ENCODE results near the gene BCL11A. TPM values are rescaled to one million over a fixed set of nuclear protein-coding genes. Genes with fewer than 3 reads are reported as not detected.

BCL11A gene
- total and polyA plus RNA-seq, 2 of the 13 experiments (the other 11 are each of a cell fraction or from before 2014, with no cell fraction given): not detected

DNA sequence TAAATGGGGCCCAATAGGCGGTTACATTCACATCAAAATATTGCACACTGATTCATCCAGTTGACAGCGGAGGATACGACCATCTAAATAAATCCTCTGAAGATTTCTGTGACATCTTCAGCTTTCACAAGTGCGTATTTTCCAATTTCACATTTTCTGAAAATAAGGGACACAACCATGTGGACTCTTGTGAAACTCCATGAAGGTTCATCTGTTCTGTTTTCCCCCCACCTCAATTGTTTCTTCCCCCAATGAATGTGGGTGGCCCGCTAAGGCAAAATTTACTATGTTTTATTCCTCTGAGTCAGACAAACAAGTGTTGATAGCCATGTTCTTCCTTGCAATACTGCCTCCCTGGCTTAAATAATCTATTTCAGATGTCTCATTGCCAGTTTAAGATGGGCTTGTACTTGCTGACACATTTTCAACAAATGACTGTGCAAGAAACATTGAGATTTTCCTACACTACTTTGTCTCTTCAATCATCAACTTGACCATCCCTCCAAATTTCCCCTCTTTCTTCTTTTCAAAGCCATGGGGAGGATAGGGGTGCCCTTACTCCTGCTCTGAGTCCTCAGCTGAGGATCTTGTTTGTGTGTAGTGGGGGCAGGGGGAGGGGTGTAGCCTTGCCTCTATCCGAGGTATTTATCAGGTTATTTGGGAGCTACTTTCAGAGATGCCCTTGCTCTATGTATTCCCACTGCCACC, 78.2 kb downstream of the BCL11A start:
- Histone ChIP-seq H3K9me3 (ENCODE audit: low read length) (no peaks in the 10 kb centered on the region), H3K27ac (ENCODE audit: extremely low read length, insufficient read depth, low read length) (no peak overlapping the region), H2AFZ (ENCODE audit: low read length) (no peak overlapping the region), H3K4me2 (ENCODE audit: low read depth, low read length) (no peak overlapping the region), H3K4me1 (ENCODE audit: insufficient read depth, low read length) (peaks cover 25% of the 10 kb centered on the region), H3K4me3 (replicated peaks in 1 of 3; ENCODE audit: insufficient read depth in 1 of 3, low read depth in 2 of 3, low read length in 3 of 3) (no peak overlapping the region), H3K36me3 (replicated peaks in 1 of 2; ENCODE audit: control insufficient read depth in 1 of 2, insufficient read depth in 2 of 2, low read length in 2 of 2) (no peaks in the 10 kb centered on the region), H4K20me1 (ENCODE audit: insufficient read depth, low read length) (no peaks in the 10 kb centered on the region), H3K9ac (ENCODE audit: insufficient read depth, low read depth, low read length) (no peak overlapping the region), H3K27me3 (ENCODE audit: control insufficient read depth in 1 of 2, insufficient read depth in 2 of 2, low read length in 2 of 2) (peaks cover 0 to 18% of the 10 kb centered on the region in 2 experiments; a peak in 3 of 5 replicates), H3K79me2 (ENCODE audit: insufficient read depth, low read length) (no peaks in the 10 kb centered on the region)
- FAIRE-seq (no peak), DNase-seq (ENCODE audit: low spot score) (no peak), ATAC-seq (no peak)
- in situ Hi-C loops (cut with HindIII; ENCODE audit: extremely low pct_ligation_motif_present, low pct_unique_long_range_greater_than_20kb): no loop called here
- ChIA-PET POLR2A (no interaction called here), CTCF (ENCODE audit: low intra/inter-chr PET ratio, low total read pairs) (no interaction called here)
- TF ChIP-seq, protein P1, sequence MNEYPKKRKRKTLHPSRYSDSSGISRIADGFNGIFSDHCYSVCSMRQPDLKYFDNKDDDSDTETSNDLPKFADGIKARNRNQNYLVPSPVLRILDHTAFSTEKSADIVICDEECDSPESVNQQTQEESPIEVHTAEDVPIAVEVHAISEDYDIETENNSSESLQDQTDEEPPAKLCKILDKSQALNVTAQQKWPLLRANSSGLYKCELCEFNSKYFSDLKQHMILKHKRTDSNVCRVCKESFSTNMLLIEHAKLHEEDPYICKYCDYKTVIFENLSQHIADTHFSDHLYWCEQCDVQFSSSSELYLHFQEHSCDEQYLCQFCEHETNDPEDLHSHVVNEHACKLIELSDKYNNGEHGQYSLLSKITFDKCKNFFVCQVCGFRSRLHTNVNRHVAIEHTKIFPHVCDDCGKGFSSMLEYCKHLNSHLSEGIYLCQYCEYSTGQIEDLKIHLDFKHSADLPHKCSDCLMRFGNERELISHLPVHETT (CRISPR knock-in tag; conservative IDR thresholded peaks at IDR 0.05): no peak
- TF ChIP-seq IRX3 (CRISPR knock-in tag; IDR thresholded peaks at IDR 0.05; ENCODE audit: borderline replicate concordance, low read depth) (no peak), ZNF33B (CRISPR knock-in tag; IDR thresholded peaks at IDR 0.05) (no peak), CENPT (CRISPR knock-in tag; IDR thresholded peaks at IDR 0.05; ENCODE audit: low read depth) (no peak), SMC3 (IDR thresholded peaks at IDR 0.05; ENCODE audit: low read length) (no peak), HOXA3 (CRISPR knock-in tag; IDR thresholded peaks at IDR 0.05) (no peak), ZNF891 (CRISPR knock-in tag; IDR thresholded peaks at IDR 0.05) (no peak), ZNF264 (CRISPR knock-in tag; IDR thresholded peaks at IDR 0.05) (no peak), NRL (CRISPR knock-in tag; IDR thresholded peaks at IDR 0.05; ENCODE audit: borderline replicate concordance) (no peak)
- TF ChIP-seq, protein P2, sequence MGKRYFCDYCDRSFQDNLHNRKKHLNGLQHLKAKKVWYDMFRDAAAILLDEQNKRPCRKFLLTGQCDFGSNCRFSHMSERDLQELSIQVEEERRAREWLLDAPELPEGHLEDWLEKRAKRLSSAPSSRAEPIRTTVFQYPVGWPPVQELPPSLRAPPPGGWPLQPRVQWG (CRISPR knock-in tag; IDR thresholded peaks at IDR 0.05; ENCODE audit: borderline replicate concordance, low read depth): no peak
- TF ChIP-seq, protein P3, sequence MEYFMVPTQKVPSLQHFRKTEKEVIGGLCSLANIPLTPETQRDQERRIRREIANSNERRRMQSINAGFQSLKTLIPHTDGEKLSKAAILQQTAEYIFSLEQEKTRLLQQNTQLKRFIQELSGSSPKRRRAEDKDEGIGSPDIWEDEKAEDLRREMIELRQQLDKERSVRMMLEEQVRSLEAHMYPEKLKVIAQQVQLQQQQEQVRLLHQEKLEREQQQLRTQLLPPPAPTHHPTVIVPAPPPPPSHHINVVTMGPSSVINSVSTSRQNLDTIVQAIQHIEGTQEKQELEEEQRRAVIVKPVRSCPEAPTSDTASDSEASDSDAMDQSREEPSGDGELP (IDR thresholded peaks at IDR 0.05; ENCODE audit: borderline replicate concordance, low read depth): no peak
- intact Hi-C loops (cut with micrococcal nuclease; ENCODE audit: unreplicated experiment): no loop called here
- no TSS peak for BruUV-seq (replicated peaks)
- 80% methylated on average over 6 of the region's 6 CpGs for WGBS (ENCODE audit: low lambda C conversion rate)

Data from HepG2 (cell line).